ENCODE measurements around the gene FOXE3.

Gene FOXE3

DNA sequence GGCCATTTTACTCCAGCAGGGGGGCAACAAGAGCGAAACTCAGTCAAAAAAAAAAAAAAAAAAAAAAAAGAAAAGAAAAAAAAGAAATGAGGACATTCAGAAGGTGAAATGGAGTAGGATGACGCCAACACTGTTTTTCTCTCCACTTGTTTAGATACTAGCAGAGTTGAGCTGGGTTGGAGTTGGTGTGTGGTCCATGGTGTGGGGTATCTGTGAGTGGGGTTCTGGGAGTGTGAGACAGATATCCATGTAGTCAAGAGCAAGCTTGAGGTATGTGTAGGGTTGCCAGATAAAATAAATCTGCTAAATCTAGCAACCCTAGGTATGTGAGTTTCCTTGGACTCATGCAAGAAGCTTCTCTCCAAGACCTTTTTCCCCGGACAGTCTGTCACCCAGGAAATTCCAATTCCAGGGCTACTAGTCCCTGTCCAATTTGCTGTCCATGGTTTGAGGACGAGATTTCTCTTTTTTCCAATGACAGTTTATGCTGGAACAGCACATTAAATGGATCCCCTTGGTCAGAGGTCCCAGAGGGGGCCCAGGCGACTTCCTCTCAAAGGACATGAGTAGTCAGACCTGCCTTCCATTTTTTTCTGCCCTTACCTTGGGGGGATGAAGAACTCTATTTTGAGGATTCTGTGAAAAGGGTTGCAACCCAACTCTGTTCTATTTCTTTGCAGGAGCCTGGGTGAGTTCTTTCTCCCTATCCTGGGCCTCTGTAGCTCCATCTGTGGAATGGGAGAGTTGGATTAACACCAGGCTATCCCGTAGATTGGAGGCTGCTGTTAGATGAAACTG lies 19.6 kb downstream of the FOXE3 start:
- DNase-seq (ENCODE audit: low spot score), result no peak

DNA sequence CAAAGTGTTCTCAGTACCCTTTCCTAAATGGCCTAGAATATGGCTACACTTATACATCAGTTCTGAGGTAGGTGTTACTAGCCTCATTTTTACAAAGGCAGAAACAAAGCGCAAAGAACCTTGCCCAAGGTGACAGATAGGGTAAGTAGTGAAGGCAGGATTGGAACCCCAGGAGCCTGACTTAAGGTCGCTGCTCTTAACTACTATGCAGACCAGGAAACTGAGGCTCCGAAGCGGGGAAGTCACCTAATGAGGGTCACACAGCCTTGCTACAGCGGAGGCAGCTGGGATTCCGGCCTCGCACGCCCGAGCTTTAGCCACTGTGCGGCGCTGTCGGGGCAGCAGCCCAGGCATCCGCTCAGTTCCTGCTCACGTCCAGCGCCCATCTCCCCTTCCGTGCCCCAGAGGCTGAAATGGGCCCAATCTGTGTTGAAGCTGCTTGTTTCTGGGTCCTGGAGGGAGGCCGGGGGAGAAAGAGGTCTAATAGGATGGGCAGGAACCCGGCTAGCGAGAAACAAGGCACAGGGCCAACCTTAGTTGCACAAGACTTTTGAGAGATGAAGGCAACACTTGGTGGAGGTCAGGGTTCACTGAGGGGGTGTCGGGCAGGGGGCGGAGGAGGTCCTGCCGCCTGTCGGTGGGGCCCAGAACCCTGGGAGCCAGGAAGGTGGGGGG lies 20.4 kb downstream of the FOXE3 start:
- peak; percentile 90 for DNase-seq (ENCODE audit: low spot score)

DNA sequence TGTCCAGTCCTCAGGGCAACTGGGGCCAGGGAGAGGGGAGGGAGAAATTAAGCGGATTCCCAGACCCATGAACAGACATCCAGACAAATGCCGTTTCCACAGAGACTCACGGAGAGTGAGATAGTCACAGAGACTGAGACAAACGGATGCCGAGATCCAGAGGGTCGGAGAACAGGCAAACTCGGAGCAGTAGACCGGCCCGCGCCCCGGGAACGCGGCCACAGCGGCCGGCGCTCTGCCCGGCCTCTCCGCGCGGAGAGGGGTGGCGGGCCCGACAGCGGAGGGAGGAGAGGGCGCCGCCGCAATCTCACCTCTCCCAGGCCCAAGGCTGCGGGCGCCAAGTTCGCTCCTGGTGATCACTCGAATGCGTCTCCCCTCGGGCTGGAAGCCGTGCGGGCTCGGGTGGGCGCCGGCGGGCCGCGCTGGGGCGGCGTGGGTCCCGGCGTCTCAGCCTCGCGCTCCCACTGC lies 20.9 kb downstream of the FOXE3 start:
- no peak for DNase-seq (ENCODE audit: low spot score)

DNA sequence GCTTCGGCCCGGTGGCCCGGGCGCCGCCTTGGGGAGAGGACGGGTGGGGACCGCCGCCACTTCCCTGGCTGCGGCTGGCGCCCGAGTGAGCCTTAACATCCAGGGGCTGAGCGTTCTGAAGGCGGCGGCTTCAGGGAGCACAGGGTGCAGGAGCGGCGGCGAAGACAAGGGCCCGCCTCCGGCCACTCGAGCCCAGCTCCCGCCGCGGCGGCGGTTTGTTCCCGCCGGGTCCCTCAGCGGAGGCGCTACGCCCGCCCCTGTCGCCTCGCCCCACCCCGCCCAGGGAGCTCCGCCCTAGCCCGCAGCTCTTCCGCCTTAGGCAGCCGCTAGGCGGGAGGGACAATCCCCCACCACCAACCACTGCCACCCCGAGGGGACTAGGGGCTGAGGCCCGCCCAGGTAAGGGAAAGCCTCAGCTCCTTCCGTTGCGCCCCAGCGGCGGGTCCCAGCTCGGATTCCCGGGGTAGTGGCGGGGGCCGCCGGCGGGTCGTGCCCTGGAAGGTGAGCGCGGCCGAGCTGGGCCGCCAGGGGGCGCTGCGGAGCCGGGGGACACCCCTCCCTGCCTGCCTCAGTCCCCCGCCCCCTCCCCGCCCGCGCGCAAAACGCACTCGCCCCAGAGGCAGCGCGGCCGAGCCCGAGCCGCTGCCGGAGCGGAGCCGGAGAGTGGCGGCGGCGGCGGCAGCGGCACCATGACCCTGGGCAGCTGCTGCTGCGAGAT lies 21.5 kb downstream of the FOXE3 start, which contains the start of gene FOXD2:
Gene FOXD2, plus strand, starts transcription at position 598 of the 718 bp plus-strand sequence. Its CDS starts 92 bp downstream, at position 690.
- peak; percentile 96 for DNase-seq (ENCODE audit: low spot score)

DNA sequence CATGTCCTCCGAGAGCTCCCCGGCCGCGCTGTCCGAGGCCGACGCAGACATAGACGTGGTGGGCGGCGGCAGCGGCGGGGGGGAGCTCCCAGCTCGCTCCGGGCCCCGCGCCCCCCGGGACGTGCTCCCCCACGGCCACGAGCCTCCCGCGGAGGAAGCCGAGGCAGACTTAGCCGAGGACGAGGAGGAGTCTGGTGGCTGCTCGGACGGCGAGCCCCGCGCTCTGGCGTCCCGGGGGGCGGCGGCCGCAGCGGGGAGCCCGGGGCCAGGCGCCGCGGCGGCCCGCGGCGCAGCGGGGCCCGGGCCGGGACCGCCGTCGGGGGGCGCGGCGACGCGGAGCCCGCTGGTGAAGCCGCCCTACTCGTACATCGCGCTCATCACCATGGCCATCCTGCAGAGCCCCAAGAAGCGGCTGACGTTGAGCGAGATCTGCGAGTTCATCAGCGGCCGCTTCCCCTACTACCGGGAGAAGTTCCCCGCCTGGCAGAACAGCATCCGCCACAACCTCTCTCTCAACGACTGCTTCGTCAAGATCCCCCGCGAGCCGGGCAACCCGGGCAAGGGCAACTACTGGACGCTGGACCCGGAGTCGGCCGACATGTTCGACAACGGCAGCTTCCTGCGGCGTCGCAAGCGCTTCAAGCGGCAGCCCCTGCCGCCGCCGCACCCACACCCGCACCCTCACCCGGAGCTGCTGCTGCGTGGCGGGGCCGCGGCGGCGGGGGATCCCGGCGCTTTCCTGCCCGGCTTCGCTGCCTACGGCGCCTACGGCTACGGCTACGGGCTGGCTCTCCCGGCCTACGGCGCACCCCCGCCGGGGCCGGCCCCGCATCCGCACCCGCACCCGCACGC lies 22.3 kb downstream of the FOXE3 start:
- DNase-seq (ENCODE audit: low spot score), result no peak

DNA sequence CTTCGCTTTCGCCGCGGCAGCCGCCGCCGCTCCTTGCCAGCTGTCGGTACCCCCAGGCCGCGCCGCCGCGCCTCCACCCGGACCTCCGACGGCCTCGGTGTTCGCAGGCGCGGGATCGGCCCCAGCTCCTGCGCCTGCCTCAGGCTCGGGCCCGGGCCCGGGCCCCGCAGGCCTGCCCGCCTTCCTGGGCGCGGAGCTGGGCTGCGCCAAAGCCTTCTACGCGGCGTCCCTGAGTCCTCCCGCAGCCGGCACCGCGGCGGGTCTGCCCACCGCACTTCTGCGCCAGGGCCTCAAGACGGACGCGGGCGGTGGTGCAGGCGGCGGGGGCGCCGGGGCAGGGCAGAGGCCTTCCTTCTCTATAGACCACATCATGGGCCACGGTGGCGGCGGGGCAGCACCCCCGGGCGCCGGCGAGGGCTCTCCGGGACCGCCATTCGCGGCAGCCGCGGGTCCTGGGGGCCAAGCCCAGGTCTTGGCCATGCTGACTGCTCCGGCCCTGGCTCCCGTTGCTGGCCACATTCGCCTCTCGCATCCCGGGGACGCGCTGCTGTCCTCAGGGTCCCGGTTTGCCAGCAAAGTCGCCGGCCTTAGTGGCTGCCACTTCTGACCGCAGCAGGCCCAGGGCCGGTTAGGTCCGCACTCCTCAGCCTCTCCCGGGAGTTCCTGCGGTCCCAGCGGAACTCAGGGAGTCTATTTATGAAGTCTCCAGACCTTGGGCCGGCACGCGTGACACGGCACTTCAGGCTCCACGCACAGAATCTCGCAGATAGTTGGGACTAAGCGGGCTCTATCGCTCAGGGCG lies 23.1 kb downstream of the FOXE3 start:
- no peak for DNase-seq (ENCODE audit: low spot score)

DNA sequence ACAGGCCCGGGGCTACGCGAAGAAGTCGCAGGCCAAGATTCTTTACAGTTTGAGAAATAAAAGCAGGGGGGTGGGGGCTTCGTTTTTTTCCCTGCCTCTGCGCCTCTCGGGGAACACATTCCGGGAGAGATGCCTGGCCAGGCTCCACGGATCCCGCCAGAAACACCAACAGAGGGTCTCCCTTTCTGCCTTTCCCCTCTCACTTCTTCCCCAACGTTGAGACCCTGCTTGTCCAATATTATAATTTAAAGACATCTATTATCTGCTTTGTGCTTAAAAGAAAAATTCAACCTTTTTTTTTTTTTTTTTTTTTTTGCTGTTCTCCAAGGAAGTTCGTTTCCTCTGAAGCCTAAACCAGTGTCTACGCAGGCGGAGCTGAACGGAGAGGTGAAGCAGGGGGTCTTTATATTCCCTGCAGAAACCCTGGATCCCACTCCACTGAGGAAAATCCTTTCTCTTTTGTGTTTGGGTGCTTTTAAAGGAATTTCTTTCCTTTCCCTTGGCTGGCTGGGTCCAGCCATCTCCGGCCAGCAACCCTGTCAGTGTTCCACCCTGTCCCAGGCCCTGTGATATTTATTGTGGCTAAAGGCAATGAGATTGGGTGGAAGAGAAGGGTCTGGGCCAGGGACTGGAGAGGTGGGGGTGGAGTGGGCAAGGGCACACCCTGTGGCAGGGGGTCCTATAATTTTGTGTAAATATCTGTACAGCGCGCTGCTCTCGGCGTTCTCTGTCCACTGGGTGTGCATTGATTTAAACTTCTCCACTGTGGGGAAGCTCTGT lies 23.9 kb downstream of the FOXE3 start:
- no peak for DNase-seq (ENCODE audit: low spot score)

DNA sequence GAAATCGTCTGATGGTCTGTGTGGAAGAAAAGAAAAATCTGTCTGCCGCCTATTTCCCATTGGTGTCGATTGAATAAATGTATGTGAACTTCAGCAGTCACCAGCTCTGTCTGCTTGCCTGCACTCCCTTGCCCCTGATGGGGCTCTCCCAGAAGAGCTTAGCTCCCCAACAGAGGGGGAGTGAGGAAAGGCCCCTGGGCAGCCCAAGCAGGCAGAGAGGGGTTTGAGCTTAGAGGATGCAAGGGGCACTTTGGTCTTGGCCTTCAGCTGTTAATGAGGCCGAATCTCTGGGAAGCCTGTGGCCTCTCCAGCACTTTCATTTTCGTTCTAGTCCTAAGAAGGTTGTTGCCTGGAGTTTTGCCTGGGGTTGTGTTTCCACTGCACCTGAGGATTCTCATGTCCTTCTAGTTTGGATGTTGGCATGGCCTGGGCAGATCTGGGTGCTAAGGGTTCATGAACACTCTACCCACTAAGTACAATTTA lies 24.6 kb downstream of the FOXE3 start:
- DNase-seq (ENCODE audit: low spot score), result no peak

DNA sequence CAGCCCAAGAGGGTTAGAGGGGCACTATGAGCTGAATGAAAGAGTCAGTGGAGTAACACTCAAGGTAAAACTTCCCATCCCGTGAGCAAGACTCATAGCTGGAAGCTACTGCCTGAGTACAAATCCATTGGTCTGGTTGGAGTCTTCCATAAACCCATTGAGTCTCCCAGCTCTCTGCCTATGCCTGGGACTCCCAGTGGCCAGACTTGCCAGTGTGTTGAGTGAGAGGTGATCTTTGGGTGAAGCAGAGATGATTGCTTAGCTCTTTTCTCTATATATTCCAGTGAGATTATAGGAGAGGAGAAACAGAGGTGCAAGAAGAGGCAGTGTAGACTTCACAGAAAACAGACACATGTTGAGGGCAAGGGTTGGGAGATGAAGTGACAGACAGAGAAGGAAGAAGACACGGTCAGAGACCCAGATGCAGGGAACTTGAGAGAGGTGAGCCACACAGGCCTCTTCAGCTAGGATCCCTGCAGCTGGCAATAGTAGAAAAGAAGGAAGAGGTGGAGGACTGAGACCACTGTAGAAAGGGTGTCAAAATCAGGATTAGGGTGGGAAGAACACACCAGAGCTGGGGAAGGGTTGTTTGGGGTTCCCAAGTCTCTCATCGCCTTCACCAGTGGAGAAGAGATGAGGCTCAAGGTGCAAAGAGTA lies 25.5 kb downstream of the FOXE3 start:
- no peak for DNase-seq (ENCODE audit: low spot score)

DNA sequence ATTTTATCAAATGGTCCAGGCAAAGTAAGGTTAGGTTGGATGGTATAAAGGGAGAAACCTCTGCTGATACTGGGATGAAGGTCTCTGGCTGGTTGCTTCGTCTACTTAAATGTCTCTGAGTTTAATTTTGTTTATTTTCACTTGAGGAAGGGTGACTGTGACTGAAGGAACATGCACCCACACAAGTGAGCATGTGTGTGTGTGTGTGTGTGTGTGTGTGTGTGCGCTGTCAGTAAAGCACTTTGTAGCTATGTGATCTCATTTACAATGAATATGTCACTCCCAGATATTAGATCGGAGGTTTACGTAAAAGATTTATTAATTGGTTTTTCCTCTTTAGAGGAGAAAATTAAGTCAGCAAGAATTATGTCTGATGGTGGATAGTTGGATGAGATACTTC lies 26.1 kb downstream of the FOXE3 start:
- DNase-seq (ENCODE audit: low spot score), result no peak

DNA sequence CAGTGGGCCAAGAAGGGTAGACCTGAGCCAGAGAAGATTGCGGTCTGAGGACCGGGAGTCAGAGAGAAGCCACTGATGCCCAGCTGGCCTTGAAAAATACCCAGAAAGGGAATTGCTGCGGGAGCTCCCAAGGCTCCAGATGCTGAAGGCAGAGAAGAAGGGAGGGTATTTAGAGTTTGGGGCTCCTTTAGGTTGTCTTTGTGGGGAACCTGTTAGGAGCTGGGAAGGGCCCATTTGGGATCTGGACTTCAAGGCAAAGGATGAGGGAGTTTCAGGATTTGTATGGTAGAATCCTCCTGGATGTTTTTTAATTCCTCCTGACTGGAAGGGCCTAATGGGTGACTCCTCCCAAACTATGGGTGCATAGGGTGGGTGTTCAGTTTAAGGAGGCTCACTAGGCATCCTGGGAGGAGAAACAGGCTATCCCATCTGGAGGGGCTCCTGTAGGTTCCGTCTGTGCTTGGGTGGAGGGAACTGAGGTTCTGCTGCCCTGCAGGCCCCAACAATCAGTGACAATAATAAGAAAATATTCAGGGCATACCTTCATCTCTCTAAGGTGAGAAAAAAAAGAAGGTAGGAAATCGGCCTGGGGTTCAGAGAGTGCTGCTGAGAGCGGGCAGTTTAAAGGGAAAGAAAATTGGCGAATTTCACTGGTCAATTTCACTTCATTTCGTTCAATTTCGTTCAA lies 26.9 kb downstream of the FOXE3 start:
- no peak for DNase-seq (ENCODE audit: low spot score)

DNA sequence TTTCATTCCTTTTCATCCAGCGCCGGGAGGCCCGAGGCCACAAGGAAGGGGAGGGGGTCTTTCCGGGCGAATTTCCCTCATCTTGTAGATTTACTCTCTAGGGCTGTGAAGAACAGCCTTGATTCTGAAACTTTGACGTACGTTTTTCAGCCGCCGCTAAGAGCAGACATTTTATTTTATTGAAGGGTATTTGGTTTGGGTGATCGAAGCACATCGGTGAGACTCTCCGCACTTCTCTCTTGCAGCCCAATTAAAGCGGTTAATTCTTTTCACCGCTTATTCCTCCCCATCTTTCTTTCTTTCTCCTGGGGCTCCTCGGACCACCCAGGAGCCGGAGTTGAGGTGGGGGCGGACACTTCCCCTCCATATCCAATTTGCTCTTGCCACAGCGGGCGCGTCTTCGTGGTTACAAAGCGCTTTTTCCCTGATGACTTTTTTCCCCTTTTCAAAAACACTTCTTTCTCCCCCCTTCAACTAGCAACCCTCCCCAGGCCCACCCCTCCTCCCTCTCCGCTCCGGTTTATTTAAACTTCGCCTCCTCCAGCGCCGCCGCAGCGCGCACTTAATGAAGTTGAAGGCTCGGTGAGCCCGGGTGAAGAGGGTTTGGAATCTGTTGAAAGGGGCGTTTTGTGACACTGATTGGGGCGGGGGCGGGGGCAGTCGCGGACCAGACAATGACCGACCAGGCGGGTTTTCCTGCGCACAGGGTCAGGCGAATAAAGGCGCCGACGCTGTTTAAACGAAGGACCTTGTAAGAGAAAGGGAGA lies 27.6 kb downstream of the FOXE3 start:
- no peak for DNase-seq (ENCODE audit: low spot score)

DNA sequence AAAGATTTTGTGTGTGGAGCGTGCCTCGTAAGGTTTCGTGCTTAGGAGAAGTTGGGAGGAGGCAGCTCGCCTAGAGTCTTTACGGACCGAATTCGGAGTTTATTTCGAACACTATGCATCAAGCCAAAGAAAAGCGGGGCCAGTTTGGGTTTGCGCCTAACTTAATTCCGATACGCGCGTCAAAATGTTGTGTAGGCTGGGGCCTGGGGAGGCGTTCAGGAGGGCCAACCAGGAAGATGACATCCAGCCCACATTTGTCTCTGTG lies 28.1 kb downstream of the FOXE3 start:
- no peak for DNase-seq (ENCODE audit: low spot score)

DNA sequence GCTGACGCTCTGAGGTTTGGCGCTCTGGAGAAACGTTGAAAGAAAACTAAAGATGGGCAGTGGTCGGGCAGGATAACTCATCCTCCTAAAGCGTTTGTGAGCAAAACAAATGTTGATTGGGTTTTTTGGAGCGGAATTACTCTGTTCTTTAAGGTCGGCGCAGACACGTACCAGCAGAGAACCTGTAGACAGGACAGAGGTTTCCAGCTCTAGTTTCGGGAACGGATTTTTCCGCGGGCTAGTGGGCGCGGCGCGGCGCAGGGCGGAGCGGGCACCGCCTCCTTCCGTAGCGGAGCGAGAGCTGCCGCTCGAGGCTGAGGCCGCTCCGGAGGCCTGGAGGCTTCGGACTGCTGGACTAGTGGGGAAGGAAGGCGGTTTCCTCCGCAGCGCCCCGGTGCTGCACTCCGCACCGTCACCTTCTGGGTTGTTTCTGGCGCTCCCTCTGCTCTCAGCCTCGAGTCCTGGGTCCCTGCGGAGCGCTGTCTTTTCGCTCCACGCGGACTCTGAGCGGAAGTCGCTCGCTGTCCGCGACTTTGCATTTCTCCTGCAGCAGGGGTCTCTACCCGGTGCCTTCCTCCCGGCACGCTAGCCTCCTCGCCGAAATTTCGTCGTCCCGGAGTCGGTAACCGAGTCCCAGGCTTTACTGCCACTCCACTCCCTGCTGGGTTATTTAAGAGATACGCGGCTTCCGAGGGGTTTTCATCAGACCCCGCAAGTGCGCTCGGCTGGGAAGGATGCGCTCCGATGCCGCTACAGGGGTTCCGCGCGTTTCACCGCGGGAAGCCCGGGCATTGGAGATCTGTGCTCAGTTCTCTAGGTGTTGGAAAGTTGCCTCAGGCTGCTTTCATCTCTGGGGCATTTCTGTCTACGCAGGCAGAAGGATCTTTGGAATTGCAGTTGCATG lies 28.7 kb downstream of the FOXE3 start:
- peak; percentile 79 for DNase-seq (ENCODE audit: low spot score)

DNA sequence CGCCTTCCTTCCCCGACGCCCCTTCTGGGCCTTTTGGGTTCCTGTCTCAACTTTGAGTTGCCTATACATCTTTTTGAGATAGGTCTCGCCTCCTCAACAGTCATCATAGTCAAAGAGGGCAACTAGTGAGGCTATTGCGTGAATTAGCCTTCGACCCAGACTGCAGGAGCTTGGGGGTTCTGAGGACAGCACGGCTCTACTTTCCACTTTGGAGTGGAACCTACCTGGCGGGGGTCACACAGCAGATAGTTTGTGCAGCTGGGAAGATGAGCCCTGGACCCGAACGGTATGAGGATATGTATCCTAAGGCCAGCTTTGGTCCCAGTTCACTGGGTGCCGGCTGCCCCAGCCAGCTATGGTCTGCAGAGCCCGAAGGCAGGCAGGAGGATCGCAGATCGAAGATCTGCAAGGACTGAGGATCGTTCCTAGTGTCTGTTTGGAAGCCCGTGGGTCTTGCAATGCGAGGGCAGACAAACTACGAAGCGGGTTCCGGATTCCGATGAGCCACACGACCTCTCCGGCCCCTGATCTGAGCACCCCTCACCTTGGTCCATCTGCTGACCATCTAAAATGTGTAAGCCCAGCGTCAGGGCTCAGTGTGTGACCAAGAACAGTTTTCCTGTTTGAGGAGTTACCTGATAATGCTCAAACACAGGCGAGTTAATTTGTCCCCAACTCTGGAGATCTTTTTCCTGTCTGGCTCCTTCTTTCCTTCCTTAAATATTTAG lies 29.9 kb downstream of the FOXE3 start:
- no peak for DNase-seq (ENCODE audit: low spot score)

DNA sequence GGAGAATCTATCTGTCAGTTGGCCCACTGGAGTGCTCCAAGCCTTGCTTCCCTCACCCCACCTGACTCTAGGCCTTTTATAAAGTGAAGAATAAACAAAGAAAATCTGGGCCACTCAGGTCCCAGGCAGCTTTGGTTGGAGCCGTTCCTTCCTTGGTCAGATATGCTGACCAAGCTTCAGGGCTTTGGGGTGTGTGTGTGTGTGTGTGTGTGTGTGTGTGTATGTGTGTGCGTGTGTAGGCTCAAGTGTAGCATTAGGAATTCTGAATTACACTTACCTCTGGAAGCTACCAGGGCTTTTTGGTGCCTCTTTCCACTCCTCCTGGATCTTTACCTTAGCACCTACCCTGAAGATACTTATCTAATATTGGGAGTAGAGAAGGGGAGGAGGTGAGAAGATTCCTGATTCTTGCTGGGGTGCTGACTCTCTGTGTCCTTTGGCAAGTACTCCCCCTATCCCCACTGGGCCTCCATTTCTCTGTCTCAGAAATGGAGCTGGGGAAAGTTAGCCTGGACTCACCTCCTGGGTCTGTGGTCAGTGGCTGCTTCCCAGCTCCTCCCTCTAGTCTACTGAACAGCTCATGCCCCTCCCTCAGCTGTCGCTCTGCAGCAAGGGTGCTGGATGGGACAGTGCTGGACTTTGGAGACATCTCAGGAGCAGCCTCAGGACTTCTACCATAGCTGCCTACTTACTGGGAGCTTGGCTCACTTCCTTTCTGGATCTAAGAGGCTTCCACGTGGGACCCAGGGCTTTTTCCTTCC lies 32.6 kb downstream of the FOXE3 start:
- DNase-seq (ENCODE audit: low spot score), result no peak
